Activated naive CD4-positive, alpha-beta T cell treated with anti-CD3 and anti-CD28 coated beads for 36 hours (primary cell): ENCODE measurements around the gene MAPK4. TPM values are rescaled to one million over a fixed set of nuclear protein-coding genes. Genes with fewer than 3 reads are reported as not detected.
"Not testable (repeated sequence)": the region's sequence is repeated elsewhere in the genome, so short reads cannot be mapped to it uniquely, and the experiment has no call there.

Source experiments
- CTCF ChIA-PET: fragments of 350-600 bp; sonication (Branson Sonifier 250); formaldehyde crosslinking; loops from one replicate; lab custom pipeline; 2021; ENCODE audit warnings: antibody characterized with exemption; lab: Charles Lee
- DNase-seq: peaks from one replicate; pipeline ENCODE4 v3.0.0-alpha.2; 2020
- H3K27ac Mint-ChIP-seq: one replicate; pipeline ENCODE4 v1.8.0; 2021; ENCODE audit warnings: mild to moderate bottlenecking, mixed read lengths
- H3K27me3 Mint-ChIP-seq: one replicate; pipeline ENCODE4 v1.8.0; 2021; ENCODE audit warnings: low read depth, mixed read lengths
- H3K36me3 Mint-ChIP-seq: one replicate; pipeline ENCODE4 v1.8.0; 2021; ENCODE audit warnings: low read depth, mixed read lengths
- H3K4me1 Mint-ChIP-seq: one replicate; pipeline ENCODE4 v1.8.0; 2021; ENCODE audit warnings: low read depth, mixed read lengths
- H3K4me3 Mint-ChIP-seq: one replicate; pipeline ENCODE4 v1.8.0; 2021; ENCODE audit warnings: mild to moderate bottlenecking, moderate library complexity, mixed read lengths
- H3K9me3 Mint-ChIP-seq: one replicate; pipeline ENCODE4 v1.8.0; 2021; ENCODE audit warnings: mixed read lengths
- intact Hi-C: fragments of 100-400 bp; cut with micrococcal nuclease; formaldehyde crosslinking; loops from one replicate; pipeline ENCODE4 v1.15.1; 2023
- total RNA-seq, 2 experiments: library from RNA; stranded (reverse); gene quantifications; one replicate each; pipeline ENCODE4 v1.2.3, GENCODE V29; 2021

Gene MAPK4
- total RNA-seq, 2 experiments from 2014 or later = not detected

GRCh38 chr18:50558948-50559751 lies 737 bp upstream of the MAPK4 start:
- Mint-ChIP-seq H3K27me3 (peaks cover 56% of the 10 kb centered on the region), H3K27ac (no peak overlapping the region), H3K36me3 (peaks cover 3% of the 10 kb centered on the region), H3K9me3 (peaks cover 10% of the 10 kb centered on the region), H3K4me3 (peak overlapping the region; percentile 17), H3K4me1 (peaks cover 3% of the 10 kb centered on the region)
- intact Hi-C loops = no loop called here
- no peak for DNase-seq
- CTCF ChIA-PET = no interaction called here

GRCh38 chr18:50560681-50561629 lies 1.1 kb downstream of the MAPK4 start:
- Mint-ChIP-seq H3K4me1 (peaks cover 3% of the 10 kb centered on the region), H3K9me3 (peaks cover 3% of the 10 kb centered on the region), H3K27ac (no peak overlapping the region), H3K36me3 (peaks cover 2% of the 10 kb centered on the region), H3K4me3 (no peak overlapping the region), H3K27me3 (peaks cover 49% of the 10 kb centered on the region)
- intact Hi-C loops = no loop called here
- CTCF ChIA-PET = no interaction called here
- no peak for DNase-seq

- H3K27me3 Mint-ChIP-seq = peaks cover 44% of the 10 kb centered on the region
- intact Hi-C loops, H3K4me3 Mint-ChIP-seq, H3K9me3 Mint-ChIP-seq, H3K4me1 Mint-ChIP-seq, H3K36me3 Mint-ChIP-seq, CTCF ChIA-PET, DNase-seq, H3K27ac Mint-ChIP-seq: not testable (repeated sequence)
These were observed 2.4 kb downstream of the MAPK4 start for GRCh38 chr18:50562258-50562657.

GRCh38 chr18:50562686-50563085 lies 2.8 kb downstream of the MAPK4 start:
- Mint-ChIP-seq H3K27ac (no peak overlapping the region), H3K4me1 (peaks cover 3% of the 10 kb centered on the region), H3K4me3 (no peak overlapping the region), H3K36me3 (no peaks in the 10 kb centered on the region), H3K27me3 (peaks cover 41% of the 10 kb centered on the region), H3K9me3 (no peaks in the 10 kb centered on the region)
- intact Hi-C loops = no loop called here
- CTCF ChIA-PET = no interaction called here
- no peak for DNase-seq

- intact Hi-C loops = no loop called here
- H3K4me3 Mint-ChIP-seq = no peak overlapping the region
- no peak overlapping the region for H3K27ac Mint-ChIP-seq
- H3K4me1 Mint-ChIP-seq = peaks cover 3% of the 10 kb centered on the region
- CTCF ChIA-PET = no interaction called here
- DNase-seq = no peak
- peaks cover 36% of the 10 kb centered on the region for H3K27me3 Mint-ChIP-seq
- H3K9me3 Mint-ChIP-seq = peaks cover under 1% of the 10 kb centered on the region
- no peaks in the 10 kb centered on the region for H3K36me3 Mint-ChIP-seq
These were observed 3.5 kb downstream of the MAPK4 start for GRCh38 chr18:50563376-50563775.

- CTCF ChIA-PET = no interaction called here
- intact Hi-C loops = no loop called here
- DNase-seq = no peak
- no peak overlapping the region for H3K27ac Mint-ChIP-seq
- H3K27me3 Mint-ChIP-seq = peaks cover 15% of the 10 kb centered on the region
- peaks cover 3% of the 10 kb centered on the region for H3K9me3 Mint-ChIP-seq
- no peaks in the 10 kb centered on the region for H3K4me1 Mint-ChIP-seq
- no peak overlapping the region for H3K4me3 Mint-ChIP-seq
- no peaks in the 10 kb centered on the region for H3K36me3 Mint-ChIP-seq
These were observed 10.0 kb downstream of the MAPK4 start for GRCh38 chr18:50569930-50570329.

- Mint-ChIP-seq H3K27me3 (peaks cover 11% of the 10 kb centered on the region), H3K27ac (no peak overlapping the region), H3K36me3 (no peaks in the 10 kb centered on the region), H3K4me3 (no peak overlapping the region), H3K4me1 (no peaks in the 10 kb centered on the region), H3K9me3 (peaks cover 3% of the 10 kb centered on the region)
- intact Hi-C loops = no loop called here
- no peak for DNase-seq
- CTCF ChIA-PET = no interaction called here
These were observed 11.7 kb downstream of the MAPK4 start for GRCh38 chr18:50571606-50572005.

GRCh38 chr18:50573196-50573595 lies 13.3 kb downstream of the MAPK4 start:
- H3K4me3 Mint-ChIP-seq, H3K9me3 Mint-ChIP-seq, CTCF ChIA-PET: not testable (repeated sequence)

GRCh38 chr18:50573679-50574078 lies 13.8 kb downstream of the MAPK4 start:
- no peaks in the 10 kb centered on the region for H3K9me3 Mint-ChIP-seq
- H3K4me1 Mint-ChIP-seq = no peaks in the 10 kb centered on the region
- H3K36me3 Mint-ChIP-seq = no peaks in the 10 kb centered on the region
- intact Hi-C loops = no loop called here
- CTCF ChIA-PET = interaction anchor here (1.1 to 1.3 kb wide), 2 partner anchors 15 to 16 kb away, joined by 3 to 4 read pairs; no protein-coding TSS in a partner anchor
- no peak overlapping the region for H3K4me3 Mint-ChIP-seq
- DNase-seq = no peak
- H3K27me3 Mint-ChIP-seq = peaks cover 11% of the 10 kb centered on the region
- no peak overlapping the region for H3K27ac Mint-ChIP-seq

More at GRCh38 chr18:50573196-50573595, 13.3 kb downstream of the MAPK4 start:
- DNase-seq, H3K36me3 Mint-ChIP-seq, intact Hi-C loops, H3K27ac Mint-ChIP-seq, H3K4me1 Mint-ChIP-seq: not testable (repeated sequence)
- H3K27me3 Mint-ChIP-seq = peaks cover 11% of the 10 kb centered on the region

GRCh38 chr18:50578030-50578429 lies 18.1 kb downstream of the MAPK4 start:
- DNase-seq = no peak
- Mint-ChIP-seq H3K27me3 (no peaks in the 10 kb centered on the region), H3K4me3 (no peak overlapping the region), H3K4me1 (no peaks in the 10 kb centered on the region), H3K27ac (no peak overlapping the region), H3K36me3 (no peaks in the 10 kb centered on the region), H3K9me3 (peaks cover 3% of the 10 kb centered on the region)
- intact Hi-C loops = no loop called here
- CTCF ChIA-PET = no interaction called here

GRCh38 chr18:50578651-50579050 lies 18.8 kb downstream of the MAPK4 start:
- Mint-ChIP-seq H3K4me1 (no peaks in the 10 kb centered on the region), H3K27me3 (no peaks in the 10 kb centered on the region), H3K4me3 (no peak overlapping the region)

GRCh38 chr18:50579061-50579774 lies 19.3 kb downstream of the MAPK4 start:
- intact Hi-C loops = no loop called here
- no peaks in the 10 kb centered on the region for H3K27me3 Mint-ChIP-seq
- H3K9me3 Mint-ChIP-seq = peaks cover 3% of the 10 kb centered on the region
- H3K27ac Mint-ChIP-seq = no peak overlapping the region
- no peaks in the 10 kb centered on the region for H3K36me3 Mint-ChIP-seq
- DNase-seq = no peak
- H3K4me1 Mint-ChIP-seq = no peaks in the 10 kb centered on the region
- CTCF ChIA-PET = no interaction called here
- no peak overlapping the region for H3K4me3 Mint-ChIP-seq

More at GRCh38 chr18:50578651-50579050, 18.8 kb downstream of the MAPK4 start:
- Mint-ChIP-seq H3K36me3 (no peaks in the 10 kb centered on the region), H3K27ac (no peak overlapping the region), H3K9me3 (peaks cover 3% of the 10 kb centered on the region)
- no peak for DNase-seq
- intact Hi-C loops = no loop called here
- CTCF ChIA-PET = no interaction called here
